Progenitor cell of endocrine pancreas (in vitro differentiated cells): ENCODE data around the gene SLCO1B3. TPM values are rescaled to one million over a fixed set of nuclear protein-coding genes. Genes with fewer than 3 reads are reported as not detected.

Experiments used
- DNase-seq: peaks from one replicate; pipeline ENCODE4 v3.0.0; 2021; ENCODE audit warnings: low spot score; ENCODE audit not compliant: unreplicated experiment
- H3K27ac Mint-ChIP-seq: 2 replicates; pipeline ENCODE4 v1.8.0; 2021; ENCODE audit warnings: mild to moderate bottlenecking, moderate library complexity, mixed read lengths
- H3K27me3 Mint-ChIP-seq: 2 replicates; pipeline ENCODE4 v1.8.0; 2021; ENCODE audit warnings: mixed read lengths
- H3K36me3 Mint-ChIP-seq: 2 replicates; pipeline ENCODE4 v1.8.0; 2022; ENCODE audit warnings: mixed read lengths; ENCODE audit not compliant: insufficient read depth
- H3K4me1 Mint-ChIP-seq: 2 replicates; pipeline ENCODE4 v1.8.0; 2021; ENCODE audit warnings: low read depth, mixed read lengths
- H3K4me3 Mint-ChIP-seq: 2 replicates; pipeline ENCODE4 v1.8.0; 2021; ENCODE audit warnings: low read depth, mild to moderate bottlenecking, moderate library complexity, mixed read lengths
- H3K9me3 Mint-ChIP-seq: 2 replicates; pipeline ENCODE4 v1.8.0; 2021; ENCODE audit warnings: low read depth, mixed read lengths
- CTCF ChIP-seq: fragments of 200-600 bp; sonication (generic); IDR thresholded peaks from one replicate; pipeline ENCODE4 v1.5.0; 2021; ENCODE audit warnings: antibody characterized with exemption, mild to moderate bottlenecking; ENCODE audit not compliant: unreplicated experiment
- total RNA-seq: library from RNA; stranded (reverse); gene quantifications from 2 replicates; pipeline ENCODE4 v1.2.1, GENCODE V29; 2021

Gene SLCO1B3
- total RNA-seq, 1 donor from 2014 or later = not detected

- Mint-ChIP-seq H3K36me3 (no peaks in the 10 kb centered on the region), H3K27me3 (no peaks in the 10 kb centered on the region), H3K9me3 (peaks cover 3% of the 10 kb centered on the region), H3K27ac (no peak overlapping the region), H3K4me3 (no peak overlapping the region), H3K4me1 (no peaks in the 10 kb centered on the region)
- TF ChIP-seq CTCF = no peak
- no peak for DNase-seq
Observed at GRCh38 chr12:20868277-20868676, 57.8 kb downstream of the SLCO1B3 start.

GRCh38 chr12:20883288-20883687 is 72.8 kb downstream of the SLCO1B3 start:
- no peaks in the 10 kb centered on the region for H3K36me3 Mint-ChIP-seq
- TF ChIP-seq CTCF = no peak
- H3K9me3 Mint-ChIP-seq = peaks cover 4% of the 10 kb centered on the region
- no peak for DNase-seq
- no peak overlapping the region for H3K27ac Mint-ChIP-seq
- H3K4me3 Mint-ChIP-seq = no peak overlapping the region
- H3K4me1 Mint-ChIP-seq = no peaks in the 10 kb centered on the region
- H3K27me3 Mint-ChIP-seq = no peaks in the 10 kb centered on the region

GRCh38 chr12:20885116-20885515 is 74.6 kb downstream of the SLCO1B3 start:
- Mint-ChIP-seq H3K4me3 (no peak overlapping the region), H3K4me1 (no peaks in the 10 kb centered on the region), H3K9me3 (peaks cover 10% of the 10 kb centered on the region), H3K27me3 (no peaks in the 10 kb centered on the region), H3K27ac (no peak overlapping the region), H3K36me3 (no peaks in the 10 kb centered on the region)
- no peak for DNase-seq
- TF ChIP-seq CTCF = no peak

GRCh38 chr12:20885552-20885951 is 75.0 kb downstream of the SLCO1B3 start:
- Mint-ChIP-seq H3K9me3 (peaks cover 13% of the 10 kb centered on the region), H3K36me3 (no peaks in the 10 kb centered on the region), H3K27me3 (no peaks in the 10 kb centered on the region), H3K4me3 (no peak overlapping the region), H3K27ac (no peak overlapping the region), H3K4me1 (no peaks in the 10 kb centered on the region)
- TF ChIP-seq CTCF = no peak
- no peak for DNase-seq

- no peak overlapping the region for H3K27ac Mint-ChIP-seq
- peaks cover 11% of the 10 kb centered on the region for H3K9me3 Mint-ChIP-seq
- no peaks in the 10 kb centered on the region for H3K27me3 Mint-ChIP-seq
- H3K4me1 Mint-ChIP-seq = no peaks in the 10 kb centered on the region
- no peak for TF ChIP-seq CTCF
- H3K4me3 Mint-ChIP-seq = no peak overlapping the region
- H3K36me3 Mint-ChIP-seq = no peaks in the 10 kb centered on the region
- no peak for DNase-seq
Observed at GRCh38 chr12:20917269-20917668, 106.8 kb downstream of the SLCO1B3 start.
